ENCODE data around the gene RARB. TPM values are rescaled to one million over a fixed set of nuclear protein-coding genes. Genes with fewer than 3 reads are reported as not detected.

RARB gene
- total and polyA plus RNA-seq, 2 of the 13 experiments (the other 11 are each of a cell fraction or from before 2014, with no cell fraction given), result 0.16 TPM; not detected in 1

- no peak for FAIRE-seq
- TF ChIP-seq TFDP2 (CRISPR knock-in tag; IDR thresholded peaks at IDR 0.05) (no peak), ZNF652 (CRISPR knock-in tag; IDR thresholded peaks at IDR 0.05; ENCODE audit: borderline replicate concordance, low read depth) (no peak)
- H3K9ac ChIP-seq (ENCODE audit: insufficient read depth, low read depth, low read length), result no peak overlapping the region
- H4K20me1 ChIP-seq (ENCODE audit: insufficient read depth, low read length), result no peaks in the 10 kb centered on the region
- no peaks in the 10 kb centered on the region for H3K79me2 ChIP-seq (ENCODE audit: insufficient read depth, low read length)
- ChIA-PET CTCF (ENCODE audit: low intra/inter-chr PET ratio, low total read pairs) (no interaction called here), POLR2A (no interaction called here)
- peaks cover 0 to 32% of the 10 kb centered on the region in 2 experiments; a peak in 3 of 5 replicates for H3K27me3 ChIP-seq (ENCODE audit: control insufficient read depth in 1 of 2, insufficient read depth in 2 of 2, low read length in 2 of 2)
- no peak overlapping the region for H3K4me3 ChIP-seq (replicated peaks in 1 of 3; ENCODE audit: insufficient read depth in 1 of 3, low read depth in 2 of 3, low read length in 3 of 3)
- H3K4me2 ChIP-seq (ENCODE audit: low read depth, low read length), result no peak overlapping the region
- intact Hi-C loops (cut with micrococcal nuclease; ENCODE audit: unreplicated experiment) (loop anchor here (10.0 kb wide), 1 partner anchor 165 kb away; no protein-coding TSS in a partner anchor), in situ Hi-C loops (cut with HindIII; ENCODE audit: extremely low pct_ligation_motif_present, low pct_unique_long_range_greater_than_20kb) (loop anchor here (10.0 kb wide), 1 partner anchor 155 kb away; no protein-coding TSS in a partner anchor)
- no peaks in the 10 kb centered on the region for H3K9me3 ChIP-seq (ENCODE audit: low read length)
- H3K4me1 ChIP-seq (ENCODE audit: insufficient read depth, low read length), result peaks cover 45% of the 10 kb centered on the region
- BruUV-seq (replicated peaks), result no TSS peak
- no peaks in the 10 kb centered on the region for H3K36me3 ChIP-seq (replicated peaks in 1 of 2; ENCODE audit: control insufficient read depth in 1 of 2, insufficient read depth in 2 of 2, low read length in 2 of 2)
- ATAC-seq, result no peak
- WGBS (ENCODE audit: low lambda C conversion rate), result 5% methylated on average over 12 of the region's 12 CpGs
- DNase-seq (ENCODE audit: low spot score), result no peak
- no peak overlapping the region for H2AFZ ChIP-seq (ENCODE audit: low read length)
- H3K27ac ChIP-seq (ENCODE audit: extremely low read length, insufficient read depth, low read length), result no peak overlapping the region
Measured at GRCh38 chr3:25429361-25430286, 1.6 kb downstream of the RARB start.

- Histone ChIP-seq H3K4me2 (ENCODE audit: low read depth, low read length) (no peak overlapping the region), H3K79me2 (ENCODE audit: insufficient read depth, low read length) (no peaks in the 10 kb centered on the region), H3K36me3 (replicated peaks in 1 of 2; ENCODE audit: control insufficient read depth in 1 of 2, insufficient read depth in 2 of 2, low read length in 2 of 2) (no peaks in the 10 kb centered on the region), H2AFZ (ENCODE audit: low read length) (no peak overlapping the region), H3K27ac (ENCODE audit: extremely low read length, insufficient read depth, low read length) (no peak overlapping the region), H4K20me1 (ENCODE audit: insufficient read depth, low read length) (no peaks in the 10 kb centered on the region), H3K27me3 (ENCODE audit: control insufficient read depth in 1 of 2, insufficient read depth in 2 of 2, low read length in 2 of 2) (peaks cover 0 to 32% of the 10 kb centered on the region in 2 experiments; a peak in 4 of 5 replicates), H3K9me3 (ENCODE audit: low read length) (no peaks in the 10 kb centered on the region), H3K4me3 (replicated peaks in 1 of 3; ENCODE audit: insufficient read depth in 1 of 3, low read depth in 2 of 3, low read length in 3 of 3) (no peak overlapping the region), H3K9ac (ENCODE audit: insufficient read depth, low read depth, low read length) (no peak overlapping the region), H3K4me1 (ENCODE audit: insufficient read depth, low read length) (peaks cover 40% of the 10 kb centered on the region)
- 0% methylated on average over 5 of the region's 5 CpGs for WGBS (ENCODE audit: low lambda C conversion rate)
- POLR2A ChIA-PET, result no interaction called here
- BruUV-seq (replicated peaks), result no TSS peak
- CTCF ChIA-PET (ENCODE audit: low intra/inter-chr PET ratio, low total read pairs), result no interaction called here
- no peak for FAIRE-seq
- DNase-seq (ENCODE audit: low spot score), result no peak
- in situ Hi-C loops (cut with HindIII; ENCODE audit: extremely low pct_ligation_motif_present, low pct_unique_long_range_greater_than_20kb), result no loop called here
- intact Hi-C loops (cut with micrococcal nuclease; ENCODE audit: unreplicated experiment), result loop anchor here (10.0 kb wide), 1 partner anchor 164 kb away; no protein-coding TSS in a partner anchor
- no peak for ATAC-seq
- TF ChIP-seq ZNF101 (CRISPR knock-in tag; IDR thresholded peaks at IDR 0.05; ENCODE audit: borderline replicate concordance, low read depth) (no peak), ZNF547 (CRISPR knock-in tag; IDR thresholded peaks at IDR 0.05) (no peak), ZBTB44 (CRISPR knock-in tag; IDR thresholded peaks at IDR 0.05) (no peak), CBX2 (IDR thresholded peaks at IDR 0.05; ENCODE audit: low read depth, low read length) (peak; percentile 24; the same call in 1 of the 2 replicates), CBX2 (CRISPR knock-in tag; IDR thresholded peaks at IDR 0.05; ENCODE audit: low read depth) (no peak), ONECUT2 (CRISPR knock-in tag; IDR thresholded peaks at IDR 0.05) (no peak), SOX13 (IDR thresholded peaks at IDR 0.05) (no peak), SOX13 (CRISPR knock-in tag; conservative IDR thresholded peaks at IDR 0.05 in 1 of 2, IDR thresholded peaks at IDR 0.05 in 1 of 2) (peak in 1 of 2 experiments; percentile 23; a peak in 1 of 4 replicates), ARID2 (CRISPR knock-in tag; IDR thresholded peaks at IDR 0.05; ENCODE audit: borderline replicate concordance) (no peak), ETV5 (CRISPR knock-in tag; IDR thresholded peaks at IDR 0.05; ENCODE audit: borderline replicate concordance) (no peak), ZIK1 (CRISPR knock-in tag; IDR thresholded peaks at IDR 0.05; ENCODE audit: borderline replicate concordance, low read depth) (no peak)
Measured at GRCh38 chr3:25430287-25430934, 2.3 kb downstream of the RARB start.

Data from HepG2 (cell line).